NCI-H2196 (cell line): ENCODE measurements around the gene KCNQ2.
"Not testable (repeated sequence)": the region's sequence is repeated elsewhere in the genome, so short reads cannot be mapped to it uniquely, and the experiment has no call there.

Experiments used
- DNase-seq: peaks from one replicate; lab custom pipeline; 2025; ENCODE audit not compliant: unreplicated experiment; lab: John Stamatoyannopoulos, UW

Gene KCNQ2

DNA sequence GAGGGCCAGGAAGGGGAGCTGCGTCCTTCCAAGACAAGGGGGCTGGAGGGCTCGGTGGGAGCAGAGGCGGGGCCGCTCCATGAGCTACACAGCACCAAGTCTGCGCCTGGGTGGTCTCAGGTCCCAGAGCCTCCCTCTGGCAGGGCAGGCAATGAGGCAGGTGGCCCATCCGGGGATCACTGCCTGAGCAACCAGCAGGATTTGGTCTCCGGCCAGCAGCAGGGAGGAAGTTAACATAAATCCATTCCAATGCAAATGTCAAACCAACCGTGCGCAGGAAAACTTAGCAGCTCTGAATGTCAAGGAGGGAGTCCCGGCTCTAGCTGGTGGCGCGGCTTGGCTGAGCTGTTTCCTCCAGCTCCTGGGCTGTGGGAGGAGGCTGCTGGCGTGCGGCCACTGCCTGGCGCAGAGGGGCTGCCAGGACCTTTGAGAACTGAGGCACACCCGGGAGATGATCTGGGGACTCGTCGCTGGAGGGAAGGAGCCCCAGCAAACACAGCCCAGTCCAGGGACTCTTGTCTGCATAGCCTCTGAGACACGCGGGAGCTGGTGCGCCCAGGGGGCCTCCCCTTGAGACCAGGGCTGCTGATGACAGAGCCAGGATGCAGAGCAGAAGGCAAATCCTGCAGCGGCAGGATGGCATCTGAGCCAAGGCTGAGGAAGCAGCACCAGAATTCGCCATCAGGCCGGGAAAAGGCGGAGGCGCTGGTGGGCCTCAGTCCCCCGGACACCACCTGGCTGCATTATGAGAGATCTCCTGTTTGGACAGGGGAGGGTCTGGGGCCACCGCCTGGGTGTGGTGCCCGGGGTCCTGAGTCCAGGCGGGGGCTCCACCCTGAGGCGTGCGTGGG lies 78.2 kb downstream of the KCNQ2 start:
- DNase-seq: peak; percentile 12

DNA sequence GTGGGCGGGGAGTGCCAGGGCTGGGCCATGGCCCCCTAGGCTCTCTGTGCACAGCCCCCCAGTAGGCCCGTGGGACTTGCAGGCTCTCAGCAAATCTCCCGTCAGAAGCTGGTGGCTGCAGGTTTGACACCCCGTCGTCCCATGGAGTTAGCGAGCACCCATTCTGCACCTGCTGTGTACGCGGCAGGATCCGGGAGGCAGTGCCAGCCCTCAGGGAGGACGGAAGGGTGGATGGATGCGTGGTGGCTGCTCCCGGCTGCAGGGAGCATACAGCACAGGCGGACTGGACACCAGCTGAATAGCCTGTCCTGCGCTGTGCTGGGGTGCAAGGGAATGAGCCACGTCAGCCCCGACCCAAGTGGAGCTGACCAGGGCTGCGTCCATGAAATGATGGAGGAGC lies 78.9 kb downstream of the KCNQ2 start:
- DNase-seq: no peak

DNA sequence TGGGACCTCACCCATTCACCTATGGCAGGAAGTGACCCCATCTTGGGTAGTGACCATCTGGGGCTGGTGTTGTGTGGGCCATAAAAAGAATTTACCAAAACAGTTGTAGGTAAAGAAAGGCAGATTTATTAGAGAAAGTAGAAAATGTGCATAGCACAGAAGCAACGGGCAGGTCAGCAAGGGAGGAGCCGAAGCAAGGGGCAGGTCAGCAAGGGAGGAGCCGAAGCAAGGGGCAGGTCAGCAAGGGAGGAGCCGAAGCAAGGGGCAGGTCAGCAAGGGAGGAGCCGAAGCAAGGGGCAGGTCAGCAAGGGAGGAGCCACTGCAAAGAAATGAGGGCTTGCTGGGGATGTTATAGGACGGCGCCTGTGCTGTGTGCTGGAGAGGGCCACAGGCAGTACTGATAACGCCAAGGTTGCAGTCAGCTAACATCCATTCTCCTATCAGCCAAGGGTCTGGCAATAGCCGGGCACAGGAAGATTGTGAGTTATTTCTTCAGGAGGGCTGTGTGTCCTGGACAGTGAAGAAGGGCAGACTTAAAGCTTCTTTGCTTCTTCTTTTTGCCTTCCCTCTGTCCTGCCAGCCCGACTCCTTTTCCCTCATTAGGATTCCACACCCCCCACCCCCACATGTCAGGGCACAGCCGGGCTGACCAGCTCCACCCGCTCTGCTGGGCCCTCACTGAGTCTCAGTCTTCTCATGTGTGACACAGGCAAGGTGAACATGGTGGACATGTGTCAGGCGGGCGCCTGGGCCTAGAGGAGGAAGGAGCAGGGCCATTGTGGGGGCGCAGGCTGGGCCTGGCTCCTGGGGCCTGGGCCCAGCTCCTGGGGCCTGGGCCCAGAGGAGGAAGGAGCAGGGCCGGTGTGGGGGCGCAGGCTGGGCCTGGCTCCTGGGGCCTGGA lies 79.7 kb downstream of the KCNQ2 start:
- DNase-seq: no peak

- no peak for DNase-seq
Observed at GRCh38 chr20:63387917-63388316, 84.5 kb downstream of the KCNQ2 start.

GRCh38 chr20:63387393-63387792 lies 85.1 kb downstream of the KCNQ2 start:
- DNase-seq: no peak

GRCh38 chr20:63386491-63386890 lies 86.0 kb downstream of the KCNQ2 start:
- DNase-seq: no peak

- no peak for DNase-seq
Observed at GRCh38 chr20:63385819-63386218, 86.6 kb downstream of the KCNQ2 start.

- DNase-seq: no peak
Observed at GRCh38 chr20:63384336-63384735, 88.1 kb downstream of the KCNQ2 start.

DNA sequence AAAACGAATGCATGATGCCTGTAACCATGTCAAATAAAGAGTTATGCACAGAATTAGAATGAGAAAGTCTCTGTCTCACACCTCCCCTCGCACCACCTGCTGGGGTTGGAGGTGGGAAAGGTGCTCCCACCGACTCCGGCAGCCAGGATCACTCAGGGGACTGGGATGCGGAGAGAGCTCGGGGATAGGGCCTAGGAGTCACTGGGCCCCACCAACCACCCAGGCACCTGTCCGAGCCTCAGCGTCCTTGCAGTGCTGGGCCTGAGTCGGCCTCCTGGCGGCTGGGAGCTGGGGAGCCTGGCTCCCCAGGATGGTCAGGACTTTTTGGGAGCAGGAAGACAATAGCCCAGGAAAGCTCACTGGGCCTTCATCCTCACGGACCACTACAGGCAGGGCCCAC lies 88.9 kb downstream of the KCNQ2 start:
- DNase-seq: no peak

- peak; percentile 12 for DNase-seq
Observed at GRCh38 chr20:63382551-63383300, 89.7 kb downstream of the KCNQ2 start.

- DNase-seq: peak; percentile 24
Observed at GRCh38 chr20:63381781-63382431, 90.5 kb downstream of the KCNQ2 start.

DNA sequence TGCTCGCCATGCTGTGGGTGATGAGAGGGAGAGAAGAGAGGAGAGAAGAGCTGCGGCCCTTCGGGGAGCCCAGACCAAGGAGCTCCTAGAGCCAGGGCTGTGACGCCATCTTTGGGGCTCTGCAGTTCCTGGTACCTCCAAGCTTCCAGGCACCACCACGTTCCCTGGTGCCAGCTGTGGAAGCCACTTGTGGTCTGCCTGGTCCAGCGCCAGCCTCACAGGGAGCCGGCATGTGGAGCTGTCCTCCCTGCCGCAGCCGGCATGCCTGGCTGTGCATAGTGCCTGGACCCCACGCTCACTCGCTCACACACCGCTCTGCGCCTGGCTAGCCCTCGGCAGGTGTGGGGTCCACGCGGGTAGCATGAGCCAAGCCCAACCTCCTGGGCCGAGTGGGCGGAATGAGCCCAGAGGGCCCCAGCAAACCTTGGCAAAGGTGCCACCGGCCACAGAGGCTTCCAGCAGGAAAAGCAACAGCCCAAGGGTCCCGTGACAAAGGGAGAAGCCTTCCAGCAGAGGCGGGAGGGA lies 92.0 kb downstream of the KCNQ2 start:
- no peak for DNase-seq

DNA sequence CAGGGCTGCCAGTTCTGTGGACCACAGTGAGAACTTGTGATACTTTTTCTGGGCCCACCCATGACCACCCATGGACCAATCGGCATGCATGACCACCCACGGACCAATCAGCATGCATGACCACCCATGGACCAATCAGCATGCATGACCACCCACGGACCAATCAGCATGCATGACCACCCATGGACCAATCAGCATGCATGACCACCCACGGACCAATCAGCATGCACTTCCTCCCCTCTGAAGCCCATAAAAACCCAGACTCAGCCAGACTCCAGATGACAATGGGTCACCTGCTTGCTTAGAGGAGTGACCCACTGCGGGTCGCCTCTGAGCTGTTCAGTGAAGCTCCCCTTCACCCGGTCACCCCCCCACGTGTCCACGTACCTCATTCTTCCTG lies 92.6 kb downstream of the KCNQ2 start:
- DNase-seq: not testable (repeated sequence)

GRCh38 chr20:63379296-63379695 lies 93.2 kb downstream of the KCNQ2 start:
- DNase-seq: no peak

- no peak for DNase-seq
Observed at GRCh38 chr20:63378626-63379025, 93.8 kb downstream of the KCNQ2 start.

GRCh38 chr20:63377951-63378381 lies 94.5 kb downstream of the KCNQ2 start:
- DNase-seq: no peak

DNA sequence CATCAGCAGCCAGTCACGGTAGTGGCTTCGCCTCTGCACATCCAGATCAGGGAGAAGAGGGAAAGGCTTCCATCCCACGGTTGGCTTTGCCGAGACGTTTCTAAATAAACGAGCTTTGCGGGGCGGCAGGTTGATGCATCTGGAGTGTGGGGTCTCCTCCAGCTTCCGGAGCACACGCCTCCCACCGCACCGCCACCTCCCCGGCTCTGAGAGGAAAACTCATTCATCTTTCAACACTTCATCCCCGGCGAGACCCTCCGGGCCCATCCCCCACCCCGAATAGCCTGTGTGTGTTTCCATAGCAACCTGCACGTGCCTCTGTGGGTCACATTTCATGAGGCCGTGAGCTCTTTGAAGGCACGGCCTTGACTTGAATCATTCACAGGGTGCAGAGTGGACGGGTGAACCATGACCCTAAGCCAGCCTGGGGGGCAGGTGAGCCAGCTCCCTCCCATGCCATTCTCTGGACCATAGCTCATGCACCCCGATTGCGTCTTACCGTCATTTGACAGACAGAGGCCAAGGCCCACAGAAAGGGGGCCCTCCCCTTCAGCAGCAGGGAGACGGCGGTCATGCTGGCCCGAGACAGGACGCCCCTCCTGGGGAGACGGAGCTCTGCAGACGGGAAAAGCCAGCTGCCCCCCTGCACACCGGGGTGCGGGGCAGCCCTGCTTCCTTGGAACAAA lies 95.1 kb downstream of the KCNQ2 start:
- DNase-seq: peak; percentile 26

DNA sequence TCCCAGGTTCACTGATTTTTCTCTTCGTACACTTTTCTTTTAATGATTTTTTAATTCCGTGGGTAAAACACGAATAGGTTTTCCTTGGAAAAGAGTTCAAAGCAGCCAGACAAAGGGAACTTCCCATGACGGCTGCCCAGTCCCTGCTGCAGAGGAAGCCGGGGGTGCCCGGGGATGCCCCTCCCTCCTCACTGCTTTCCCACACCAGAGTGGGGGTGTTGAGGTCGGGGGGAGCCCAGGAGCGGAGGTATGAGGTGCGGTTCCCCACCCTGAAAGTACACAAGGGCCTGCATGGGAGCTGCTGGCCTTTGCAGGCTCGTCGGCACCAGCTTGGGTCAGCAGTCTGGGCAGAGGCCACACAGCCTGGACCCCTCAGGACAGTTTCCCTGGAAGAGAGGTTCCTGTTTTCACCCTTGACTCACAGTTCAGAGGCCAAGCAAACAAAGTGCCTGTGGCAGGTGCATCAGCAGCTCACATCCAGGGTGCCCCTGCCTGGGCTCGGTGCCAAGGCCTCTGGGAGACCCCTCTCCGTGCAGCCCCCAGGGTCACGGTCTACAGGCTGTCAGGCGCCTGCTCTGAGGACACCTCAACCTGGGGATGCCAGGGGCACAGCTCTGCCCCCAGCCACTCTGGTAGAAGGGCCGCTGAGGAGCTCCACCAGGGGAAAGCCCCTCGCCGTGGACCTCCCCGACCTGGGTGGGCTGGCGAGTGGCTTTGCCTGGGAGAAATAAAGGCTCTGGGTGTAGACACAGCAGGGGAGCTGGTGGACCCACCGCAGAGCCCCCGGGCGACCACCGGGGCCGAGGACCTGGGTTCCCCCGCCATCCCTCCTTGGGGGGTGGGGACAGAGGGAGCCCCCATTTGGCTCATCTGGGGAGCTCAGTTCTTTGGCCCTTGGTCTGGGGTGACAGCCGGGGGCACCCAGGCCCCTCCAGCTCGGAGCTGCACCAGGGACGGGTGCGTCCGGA lies 95.9 kb downstream of the KCNQ2 start:
- no peak for DNase-seq

GRCh38 chr20:63375438-63375837 lies 97.0 kb downstream of the KCNQ2 start:
- no peak for DNase-seq
